H9 (cell line): ENCODE measurements around the gene IFFO2. TPM values are rescaled to one million over a fixed set of nuclear protein-coding genes. Genes with fewer than 3 reads are reported as not detected.

Experiments used
- DNase-seq: peaks from one replicate; pipeline ENCODE4 v3.0.0-alpha.2; 2017
- H2AFZ ChIP-seq: one replicate; pipeline ENCODE4 v1.6.1; 2013; ENCODE audit warnings: mild to moderate bottlenecking, low read length, control low read depth, moderate library complexity
- H2AK5ac ChIP-seq: 2 replicates; pipeline ENCODE4 v1.6.1; 2013; ENCODE audit warnings: low read length, control low read depth, mixed read lengths; ENCODE audit not compliant: insufficient read length
- H2BK120ac ChIP-seq: one replicate; pipeline ENCODE4 v1.6.1; 2013; ENCODE audit warnings: low read depth, mild to moderate bottlenecking, low read length, control low read depth, inconsistent platforms; ENCODE audit not compliant: poor library complexity, severe bottlenecking
- H2BK12ac ChIP-seq: 2 replicates; pipeline ENCODE4 v1.6.1; 2013; ENCODE audit warnings: low read length, control low read depth, mixed read lengths, low read depth; ENCODE audit not compliant: insufficient read length
- H2BK15ac ChIP-seq: 2 replicates; pipeline ENCODE4 v1.6.1; 2013; ENCODE audit warnings: low read depth, low read length, control low read depth
- H2BK20ac ChIP-seq: one replicate; pipeline ENCODE4 v1.6.1; 2013; ENCODE audit warnings: low read depth, mild to moderate bottlenecking, low read length, control low read depth, inconsistent platforms; ENCODE audit not compliant: poor library complexity, severe bottlenecking
- H2BK5ac ChIP-seq: 2 replicates; pipeline ENCODE4 v1.6.1; 2013; ENCODE audit warnings: low read length, control low read depth, mixed read lengths; ENCODE audit not compliant: insufficient read length
- H3K14ac ChIP-seq: 2 replicates; pipeline ENCODE4 v1.6.1; 2013; ENCODE audit warnings: low read length, control low read depth; ENCODE audit not compliant: insufficient read depth
- H3K18ac ChIP-seq: 2 replicates; pipeline ENCODE4 v1.6.1; 2013; ENCODE audit warnings: low read depth, mild to moderate bottlenecking, mixed read lengths, low read length, control low read depth; ENCODE audit not compliant: insufficient read length
- H3K23ac ChIP-seq: 2 replicates; pipeline ENCODE4 v1.6.1; 2013; ENCODE audit warnings: low read length, control low read depth, mixed read lengths, low read depth; ENCODE audit not compliant: insufficient read length
- H3K23me2 ChIP-seq: 2 replicates; pipeline ENCODE4 v1.6.1; 2013; ENCODE audit warnings: low read depth, mild to moderate bottlenecking, mixed read lengths, low read length, control low read depth; ENCODE audit not compliant: insufficient read length, poor library complexity, severe bottlenecking
- H3K27ac ChIP-seq: 2 replicates; pipeline ENCODE4 v1.5.1; 2013; ENCODE audit warnings: low read length, control low read depth, mixed read lengths, low read depth; ENCODE audit not compliant: insufficient read length
- H3K27me3 ChIP-seq: 2 replicates; pipeline ENCODE4 v1.6.1; 2013; ENCODE audit warnings: low read length, control low read depth, inconsistent platforms; ENCODE audit not compliant: insufficient read depth
- H3K4ac ChIP-seq: 2 replicates; pipeline ENCODE4 v1.6.1; 2013; ENCODE audit warnings: low read depth, mild to moderate bottlenecking, control low read depth, inconsistent platforms, low read length, moderate library complexity
- H3K4me1 ChIP-seq: 2 replicates; pipeline ENCODE4 v1.6.1; 2013; ENCODE audit warnings: low read length, control low read depth, inconsistent platforms; ENCODE audit not compliant: insufficient read depth
- H3K4me2 ChIP-seq: 2 replicates; pipeline ENCODE4 v1.6.1; 2013; ENCODE audit warnings: low read length, control low read depth, mixed read lengths; ENCODE audit not compliant: insufficient read length, insufficient read depth
- H3K56ac ChIP-seq: 2 replicates; pipeline ENCODE4 v1.6.1; 2013; ENCODE audit warnings: low read depth, mild to moderate bottlenecking, mixed read lengths, low read length, control low read depth; ENCODE audit not compliant: insufficient read length
- H3K79me1 ChIP-seq: 2 replicates; pipeline ENCODE4 v1.6.1; 2013; ENCODE audit warnings: low read depth, mild to moderate bottlenecking, moderate library complexity, low read length, control low read depth, inconsistent platforms; ENCODE audit not compliant: insufficient read depth, poor library complexity, severe bottlenecking
- H3K79me2 ChIP-seq: 2 replicates; pipeline ENCODE4 v1.6.1; 2013; ENCODE audit warnings: low read length, control low read depth, inconsistent platforms; ENCODE audit not compliant: insufficient read depth
- H3K9ac ChIP-seq: 2 replicates; pipeline ENCODE4 v1.6.1; 2013; ENCODE audit warnings: low read length, control low read depth, mixed read lengths; ENCODE audit not compliant: insufficient read length; ENCODE audit errors: extremely low read depth
- H3K9me3 ChIP-seq: one replicate; pipeline ENCODE4 v1.6.1; 2013; ENCODE audit warnings: low read depth, low read length, inconsistent platforms; ENCODE audit not compliant: control insufficient read depth
- H3T11ph ChIP-seq: one replicate; pipeline ENCODE4 v1.6.1; 2013; ENCODE audit warnings: mild to moderate bottlenecking, low read length, control low read depth, inconsistent platforms
- H4K20me1 ChIP-seq: one replicate; pipeline ENCODE4 v1.6.1; 2013; ENCODE audit not compliant: control insufficient read depth, insufficient read length, insufficient read depth
- H4K5ac ChIP-seq: 2 replicates; pipeline ENCODE4 v1.6.1; 2013; ENCODE audit warnings: low read depth, mild to moderate bottlenecking, mixed read lengths, low read length, control low read depth; ENCODE audit not compliant: insufficient read length
- H4K8ac ChIP-seq: replicated peaks from 2 replicates; pipeline ENCODE4 v1.6.1; 2013; ENCODE audit warnings: low read length, control low read depth, mixed read lengths, low read depth; ENCODE audit not compliant: insufficient read length
- H4K91ac ChIP-seq: 2 replicates; pipeline ENCODE4 v1.6.1; 2013; ENCODE audit warnings: low read depth, mild to moderate bottlenecking, moderate library complexity, mixed read lengths, low read length, control low read depth; ENCODE audit not compliant: insufficient read length
- H3K27ac Mint-ChIP-seq, 3 experiments: 2 replicates in 2 of 3; 3 replicates in 1 of 3; pipeline ENCODE4 v1.8.0; 2020 to 2021; ENCODE audit warnings: mixed read lengths in 3 of 3, mild to moderate bottlenecking in 1 of 3, moderate library complexity in 1 of 3
- H3K27me3 Mint-ChIP-seq: 2 replicates; pipeline ENCODE4 v1.8.0; 2021; ENCODE audit warnings: low read depth, mild to moderate bottlenecking, moderate library complexity, mixed read lengths
- H3K36me3 Mint-ChIP-seq, 3 experiments: 2 replicates in 2 of 3; 3 replicates in 1 of 3; pipeline ENCODE4 v1.8.0; 2020 to 2021; ENCODE audit warnings: low read depth in 3 of 3, mixed read lengths in 3 of 3; ENCODE audit not compliant: insufficient read depth in 1 of 3
- H3K4me1 Mint-ChIP-seq, 2 experiments: 2 replicates each; pipeline ENCODE4 v1.8.0; 2020; ENCODE audit warnings: mixed read lengths in 2 of 2
- H3K4me3 Mint-ChIP-seq, 2 experiments: 2 replicates in 1 of 2; 3 replicates in 1 of 2; pipeline ENCODE4 v1.8.0; 2020 to 2021; ENCODE audit warnings: mild to moderate bottlenecking in 2 of 2, mixed read lengths in 2 of 2, moderate library complexity in 1 of 2
- H3K9me3 Mint-ChIP-seq, 2 experiments: 2 replicates in 1 of 2; 3 replicates in 1 of 2; pipeline ENCODE4 v1.8.0; 2020; ENCODE audit warnings: mild to moderate bottlenecking in 2 of 2, mixed read lengths in 2 of 2, moderate library complexity in 1 of 2
- CTCF ChIP-seq: fragments of 200-600 bp; sonication (generic); conservative IDR thresholded peaks from 3 replicates; pipeline ENCODE4 v1.8.0; 2021; ENCODE audit warnings: antibody characterized with exemption, mild to moderate bottlenecking
- WGBS: extraction: QIAGEN DNeasy Blood & Tissue Kit; methylation state at CpG from one replicate; pipeline ENCODE4 v1.1.7; 2013; ENCODE audit warnings: missing lambda C conversion rate, low lambda C conversion rate, mixed read lengths; ENCODE audit not compliant: insufficient read length; ENCODE audit errors: extremely low coverage; 5-methylcytosine and 5-hydroxymethylcytosine counted together
- total RNA-seq: library from RNA; stranded (reverse); gene quantifications from 2 replicates; pipeline ENCODE4 v1.2.1, GENCODE V29; 2021

Gene IFFO2
- total RNA-seq, 1 experiment from 2014 or later, result 3.6 TPM

DNA sequence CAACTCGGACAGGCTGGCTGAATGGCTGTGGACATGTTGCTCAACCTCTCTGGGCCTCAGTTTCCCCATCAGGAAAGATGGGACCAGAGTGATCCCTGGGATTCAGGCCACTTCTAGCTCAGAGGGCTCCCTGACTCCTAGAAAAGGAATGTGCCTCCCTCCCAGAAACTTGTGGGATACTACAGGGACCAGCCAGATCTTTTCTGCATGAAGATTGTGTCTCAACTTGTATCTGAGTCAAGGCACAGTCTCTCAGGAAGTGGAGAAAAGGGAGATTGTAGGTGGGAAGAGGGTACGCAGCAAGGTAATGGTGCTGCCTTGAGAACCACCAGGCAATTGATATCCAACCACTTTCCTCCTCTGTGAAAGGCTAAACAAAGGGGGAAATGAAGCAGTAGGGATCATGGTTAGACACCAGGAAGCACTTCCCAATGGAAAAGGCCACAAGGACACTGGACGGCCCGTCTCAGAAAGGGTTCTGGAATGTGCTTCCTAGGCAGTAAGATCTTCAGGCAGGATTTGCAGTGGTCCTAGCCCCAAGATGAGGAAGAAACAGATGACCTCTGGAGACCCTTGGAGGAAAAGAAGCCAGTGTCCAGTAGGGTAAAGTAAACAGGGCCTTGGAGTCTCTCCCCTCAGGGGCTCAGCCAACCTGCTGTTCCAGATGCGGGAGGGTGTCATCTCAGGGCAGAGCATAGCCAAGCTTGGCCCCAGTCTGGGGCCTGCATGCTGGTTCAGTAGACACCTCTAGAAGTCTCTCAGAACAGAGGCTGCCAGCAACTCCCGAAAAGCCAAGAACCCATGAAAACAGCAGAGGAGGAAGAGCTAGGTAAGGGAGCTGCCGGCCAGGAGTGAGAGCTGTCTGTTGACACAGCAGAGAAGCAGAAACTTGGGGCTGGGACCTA, 16.8 kb downstream of the IFFO2 start:
- H3K9me3 ChIP-seq, result no peaks in the 10 kb centered on the region
- H3K4me3 Mint-ChIP-seq, result no peak overlapping the region

More for the DNA sequence above, 16.8 kb downstream of the IFFO2 start:
- Histone ChIP-seq H3K4me2 (no peak overlapping the region), H3K27me3 (no peaks in the 10 kb centered on the region), H3T11ph (no peak overlapping the region), H2BK20ac (no peak overlapping the region), H3K56ac (no peak overlapping the region), H3K4ac (no peak overlapping the region), H3K18ac (no peak overlapping the region), H2BK12ac (no peak overlapping the region), H3K27ac (no peak overlapping the region), H3K79me2 (no peaks in the 10 kb centered on the region), H2BK5ac (no peak overlapping the region), H2BK120ac (no peak overlapping the region), H4K8ac (no peak overlapping the region), H4K5ac (no peak overlapping the region), H2BK15ac (no peak overlapping the region), H4K20me1 (no peaks in the 10 kb centered on the region), H2AFZ (no peak overlapping the region), H2AK5ac (no peak overlapping the region), H3K4me1 (peaks cover 3% of the 10 kb centered on the region; the same call in 1 of the 2 replicates), H3K14ac (no peak overlapping the region; the same call in 1 of the 2 replicates), H3K79me1 (no peaks in the 10 kb centered on the region), H4K91ac (no peak overlapping the region), H3K9ac (no peak overlapping the region), H3K23me2 (no peaks in the 10 kb centered on the region), H3K23ac (no peak overlapping the region)
- H3K27me3 Mint-ChIP-seq, result no peaks in the 10 kb centered on the region; the same call in 1 of the 2 replicates
- peak overlapping the region in 1 of 3 experiments; percentile 82; a peak in 2 of 7 replicates for H3K27ac Mint-ChIP-seq
- H3K4me1 Mint-ChIP-seq, result peaks cover 52 to 65% of the 10 kb centered on the region in 2 experiments
- no peak for DNase-seq
- H3K36me3 Mint-ChIP-seq, result no peaks in the 10 kb centered on the region; a peak in 1 of 7 replicates
- H3K9me3 Mint-ChIP-seq, result no peaks in the 10 kb centered on the region; a peak in 2 of 5 replicates
- WGBS, result no CpG with 5 or more reads among the region's 7 CpGs
- no peak for TF ChIP-seq CTCF
